ENCODE measurements around the gene GC. TPM values are rescaled to one million over a fixed set of nuclear protein-coding genes. Genes with fewer than 3 reads are reported as not detected.
A peak's percentile ranks its signal among the peaks of the same experiment; 100 is the strongest.

The GC gene
- total and polyA plus RNA-seq, 9 of the 15 experiments (the other 6 are each of a cell fraction or from before 2014, with no cell fraction given): 0.44 TPM; not detected in 8

DNA sequence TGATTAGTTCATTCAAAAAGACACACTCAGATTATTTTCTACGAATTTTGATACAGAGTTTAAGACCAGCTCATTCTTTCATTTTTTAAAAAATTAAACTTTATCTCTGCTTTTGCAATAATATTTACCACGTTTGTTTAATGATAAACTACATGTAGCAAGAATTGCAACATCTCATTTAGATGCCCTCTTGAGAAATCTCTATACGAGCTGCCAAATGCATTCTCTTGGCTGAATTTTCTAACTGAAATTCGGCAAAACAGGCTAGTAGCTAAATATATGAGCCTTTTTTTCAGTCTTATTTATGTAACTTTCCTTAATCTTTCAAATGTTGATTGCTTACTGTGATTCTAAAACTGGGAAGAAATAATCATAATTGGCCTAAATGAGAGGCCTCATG lies 2.1 kb upstream of the GC start:
- 20% methylated on average over 4 of the region's 4 CpGs for WGBS (ENCODE audit: insufficient coverage, low coverage, missing lambda C conversion rate)
- TF ChIP-seq, protein P1, sequence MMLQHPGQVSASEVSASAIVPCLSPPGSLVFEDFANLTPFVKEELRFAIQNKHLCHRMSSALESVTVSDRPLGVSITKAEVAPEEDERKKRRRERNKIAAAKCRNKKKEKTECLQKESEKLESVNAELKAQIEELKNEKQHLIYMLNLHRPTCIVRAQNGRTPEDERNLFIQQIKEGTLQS (IDR thresholded peaks at IDR 0.05): no peak
- TF ChIP-seq, protein P1 (CRISPR knock-in tag; conservative IDR thresholded peaks at IDR 0.05): no peak
- TF ChIP-seq CEBPG (CRISPR knock-in tag; IDR thresholded peaks at IDR 0.05): no peak
- peak in 1 of 2 experiments; percentile 25; a peak in 1 of 4 replicates for TF ChIP-seq CEBPG (tag; conservative IDR thresholded peaks at IDR 0.05 in 1 of 2, IDR thresholded peaks at IDR 0.05 in 1 of 2)
- TF ChIP-seq CEBPB (tag; IDR thresholded peaks at IDR 0.05): peak; percentile 35; the same call in 1 of the 2 replicates
- no peak for TF ChIP-seq MCM7 (IDR thresholded peaks at IDR 0.05)
- no peak for TF ChIP-seq ADNP (tag; IDR thresholded peaks at IDR 0.05)
- H3K27me3 ChIP-seq (ENCODE audit: control insufficient read depth in 2 of 2, insufficient read depth in 2 of 2, low read length in 2 of 2): no peaks in the 10 kb centered on the region
- no peaks in the 10 kb centered on the region for H3K36me3 ChIP-seq (ENCODE audit: control insufficient read depth, insufficient read depth, low read length)
- peaks cover 0 to 7% of the 10 kb centered on the region in 2 experiments; a peak in 2 of 5 replicates for H3K4me1 ChIP-seq (replicated peaks in 1 of 2; ENCODE audit: control insufficient read depth in 2 of 2, insufficient read depth in 2 of 2, low read length in 2 of 2)
- no peak overlapping the region for H3K4me2 ChIP-seq (ENCODE audit: insufficient read depth, low read length)
- H3K4me3 ChIP-seq: no peak overlapping the region
- intact Hi-C loops (cut with micrococcal nuclease) (no loop called here), in situ Hi-C loops (cut with MboI) (no loop called here)
- FAIRE-seq (no peak), ATAC-seq (no peak), DNase-seq (ENCODE audit: extremely low read depth in 1 of 4, low spot score in 3 of 4) (no peak)
- no TSS peak for BruUV-seq (replicated peaks)
- no peak overlapping the region for H3K9ac ChIP-seq (ENCODE audit: insufficient read depth in 1 of 2, low read depth in 2 of 2, low read length in 2 of 2)
- no peak overlapping the region for H3K27ac ChIP-seq (ENCODE audit: extremely low read depth, low read depth, low read length)
- H3K79me2 ChIP-seq (ENCODE audit: control insufficient read depth, insufficient read depth, low read length): no peaks in the 10 kb centered on the region
- no peaks in the 10 kb centered on the region for H3K9me3 ChIP-seq (replicated peaks; ENCODE audit: control insufficient read depth, insufficient read depth, low read depth, low read length)
- H4K20me1 ChIP-seq (replicated peaks; ENCODE audit: control insufficient read depth, insufficient read depth, low read length): no peaks in the 10 kb centered on the region
- CTCF ChIA-PET (ENCODE audit: low intra/inter-chr PET ratio): no interaction called here
- POLR2A ChIA-PET: interaction anchor here (0.6 kb wide), 1 partner anchor 220 kb away, joined by 3 read pairs; no protein-coding TSS in a partner anchor
- H3K9me1 ChIP-seq (ENCODE audit: control insufficient read depth, insufficient read depth, low read length): no peaks in the 10 kb centered on the region
- no peak overlapping the region for H2AFZ ChIP-seq (ENCODE audit: low read depth, low read length)

All from K562 (cell line).